CD4-positive, alpha-beta T cell treated with Interleukin-17A for 1 hour (primary cell): ENCODE data around the gene LIG1.

Experiments used
- DNase-seq: peaks from one replicate; pipeline ENCODE4 v3.0.0-alpha.2; 2020

The LIG1 gene

DNA sequence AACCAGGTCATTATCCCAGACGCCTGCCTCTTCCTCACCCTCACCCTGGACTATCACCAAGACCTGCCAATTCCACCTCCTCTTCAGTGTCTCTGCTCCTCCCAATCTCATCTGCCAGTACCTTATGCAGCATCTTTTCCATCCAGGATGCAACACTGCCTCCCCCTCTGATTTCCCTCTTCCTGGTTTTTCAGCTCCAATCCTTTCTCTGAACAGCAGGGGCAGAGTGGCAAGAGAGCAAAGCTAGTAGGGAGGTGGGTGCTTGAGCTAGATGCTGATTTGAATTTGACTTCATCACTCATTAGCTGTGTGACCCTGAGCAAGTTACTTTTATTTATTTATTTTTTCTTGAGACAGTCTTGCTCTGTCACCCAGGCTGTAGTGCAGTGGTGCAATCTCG lies 100.7 kb downstream of the LIG1 start:
- no peak for DNase-seq
